ENCODE results near the gene OR10H3.
"Not testable (repeated sequence)": the region's sequence is repeated elsewhere in the genome, so short reads cannot be mapped to it uniquely, and the experiment has no call there.

The OR10H3 gene, protein sequence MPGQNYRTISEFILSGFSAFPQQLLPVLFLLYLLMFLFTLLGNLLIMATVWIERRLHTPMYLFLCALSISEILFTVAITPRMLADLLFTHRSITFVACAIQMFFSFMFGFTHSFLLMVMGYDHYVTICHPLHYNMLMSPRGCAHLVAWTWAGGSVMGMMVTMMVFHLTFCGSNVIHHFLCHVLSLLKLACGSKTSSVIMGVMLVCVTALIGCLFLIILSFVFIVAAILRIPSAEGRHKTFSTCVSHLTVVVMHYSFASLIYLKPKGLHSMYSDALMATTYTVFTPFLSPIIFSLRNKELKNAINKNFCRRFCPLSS
- 0 to 0.04 reads per million in 2 donors for total RNA-seq

DNA sequence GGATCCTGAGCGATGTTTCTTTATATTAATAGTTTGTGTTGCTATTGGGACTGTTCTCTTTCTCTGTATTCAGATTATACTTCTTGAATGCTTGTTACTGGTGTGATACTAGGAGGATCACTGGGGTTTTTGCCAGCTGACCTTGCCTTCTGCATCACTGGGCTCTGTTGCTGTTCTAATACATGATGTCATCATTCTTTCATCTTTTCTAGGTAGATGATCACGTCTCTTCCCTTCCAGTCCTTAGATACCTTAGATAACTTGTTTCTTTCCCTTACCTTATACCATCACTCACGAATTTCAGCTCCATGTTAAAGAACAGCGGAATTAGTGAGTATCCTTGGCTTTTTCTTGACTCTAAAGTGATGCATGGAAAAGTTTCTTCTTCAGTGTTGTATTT, at the start of gene OR10H3:
OR10H3 (plus strand) TSS at position 264 of the 400 bp plus-strand sequence. CDS start 3,408 bp downstream, outside the sequence.
- no peak for DNase-seq

DNA sequence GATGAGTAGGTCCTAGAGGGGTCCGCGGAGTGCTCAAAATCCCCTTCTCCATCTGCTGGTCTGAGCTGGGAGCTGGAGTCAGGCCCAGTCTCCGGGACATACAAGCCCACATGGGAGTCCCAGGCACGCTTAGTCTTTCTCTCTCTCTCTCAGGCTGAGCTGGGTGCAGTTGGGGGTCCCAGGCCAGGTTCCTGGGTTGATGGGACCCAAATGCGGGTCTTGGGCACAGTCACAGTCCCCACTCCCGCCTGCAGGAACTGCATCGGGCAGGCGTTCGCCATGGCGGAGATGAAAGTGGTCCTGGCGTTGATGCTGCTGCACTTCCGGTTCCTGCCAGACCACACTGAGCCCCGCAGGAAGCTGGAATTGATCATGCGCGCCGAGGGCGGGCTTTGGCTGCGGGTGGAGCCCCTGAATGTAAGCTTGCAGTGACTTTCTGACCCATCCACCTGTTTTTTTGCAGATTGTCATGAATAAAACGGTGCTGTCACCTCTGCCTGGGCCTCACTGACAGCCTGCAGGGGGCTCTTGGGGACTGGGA, 41.1 kb upstream of the OR10H3 start:
- no peak for DNase-seq

DNA sequence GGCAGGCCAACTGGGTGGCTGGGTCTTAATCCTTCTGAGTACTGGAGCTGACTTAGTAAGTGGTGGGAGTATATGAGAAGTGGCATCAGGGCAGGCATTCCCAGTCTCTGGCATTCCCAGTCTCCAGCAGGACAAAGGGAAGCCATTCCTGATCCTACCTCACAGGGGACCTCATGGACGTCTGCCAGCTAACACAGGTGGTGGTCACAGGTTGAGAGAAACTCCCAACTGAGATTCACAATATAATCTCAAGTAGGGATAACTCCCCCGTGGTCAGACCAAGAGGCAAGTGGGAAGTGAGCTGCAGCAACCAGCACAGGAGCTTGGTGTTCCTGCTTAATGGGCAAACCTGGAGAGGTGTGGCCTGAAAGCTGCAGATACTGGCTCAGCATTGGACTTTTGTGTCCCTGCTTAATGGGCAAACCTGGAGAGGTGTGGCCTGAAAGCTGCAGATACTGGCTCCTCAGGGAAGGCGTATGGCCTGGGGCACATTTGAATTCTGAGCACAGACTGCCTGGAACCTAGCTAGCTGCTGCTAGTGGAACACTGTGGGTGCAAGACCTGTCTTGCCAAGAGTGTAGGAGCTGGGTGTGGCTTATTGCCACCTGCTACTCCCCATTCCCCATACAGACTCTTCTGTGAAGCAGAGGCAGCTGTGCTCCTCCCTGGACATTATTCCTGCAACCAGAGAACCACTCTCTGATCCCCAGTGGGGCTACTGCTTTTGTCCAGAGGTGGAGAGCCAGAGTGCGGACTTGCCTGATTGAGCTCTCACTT, 35.8 kb upstream of the OR10H3 start:
- no peak for DNase-seq

DNA sequence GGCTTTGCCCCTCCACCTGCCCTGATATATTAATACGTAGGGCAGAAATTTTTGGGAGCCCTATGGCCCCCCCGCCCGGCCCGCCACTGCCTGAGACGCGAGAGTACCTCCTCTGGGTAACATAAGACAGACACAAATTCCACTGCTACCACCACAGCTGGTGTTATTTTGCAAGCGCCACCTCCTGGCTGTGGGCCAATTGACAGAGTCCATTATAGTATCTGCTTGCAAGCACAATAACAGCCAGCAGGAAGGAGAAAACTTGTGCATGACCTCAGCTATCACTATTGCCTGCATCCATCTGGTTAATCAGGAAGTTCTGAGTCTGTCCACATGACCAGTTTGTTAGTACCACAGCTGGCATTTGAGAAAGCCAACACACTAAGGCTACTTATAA, 35.3 kb upstream of the OR10H3 start:
- DNase-seq: no peak

DNA sequence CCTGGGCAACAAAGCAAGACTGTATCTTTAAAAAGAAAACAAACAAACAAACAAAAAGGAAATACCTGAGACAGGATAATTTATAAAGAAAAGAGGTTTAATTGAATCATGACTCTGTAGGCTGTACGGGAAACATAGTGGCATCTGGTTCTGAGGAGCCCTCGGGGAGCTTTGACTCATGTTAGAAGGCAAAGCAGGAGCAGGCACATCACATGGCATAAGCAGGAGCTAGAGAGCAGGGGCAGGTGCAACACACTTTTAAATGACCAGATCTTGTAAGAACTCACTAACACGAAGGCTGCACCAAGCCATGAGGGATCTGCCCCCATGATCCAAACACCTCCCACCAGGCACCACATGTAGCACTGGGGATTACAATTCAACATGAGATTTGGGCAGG, 23.1 kb upstream of the OR10H3 start:
- DNase-seq: no peak

DNA sequence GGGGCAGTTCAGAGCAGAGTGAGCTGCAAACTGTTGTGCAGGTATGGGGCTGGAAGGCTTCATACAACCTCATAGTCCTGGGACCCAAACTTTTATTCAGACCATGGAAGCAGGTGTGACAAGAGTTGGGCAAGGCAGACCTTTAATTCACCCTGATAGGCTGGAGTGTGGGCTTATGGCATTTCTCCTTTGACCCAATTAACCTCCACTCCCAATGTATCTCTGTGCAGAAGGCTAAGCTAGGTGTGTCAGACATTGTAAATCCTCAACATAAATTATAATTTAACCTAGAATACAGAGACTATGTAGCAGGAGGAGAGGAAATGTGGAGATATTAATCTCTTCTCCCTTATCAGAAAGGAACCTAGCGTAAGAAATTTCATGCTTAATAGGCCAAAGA, 22.1 kb upstream of the OR10H3 start:
- DNase-seq: no peak

DNA sequence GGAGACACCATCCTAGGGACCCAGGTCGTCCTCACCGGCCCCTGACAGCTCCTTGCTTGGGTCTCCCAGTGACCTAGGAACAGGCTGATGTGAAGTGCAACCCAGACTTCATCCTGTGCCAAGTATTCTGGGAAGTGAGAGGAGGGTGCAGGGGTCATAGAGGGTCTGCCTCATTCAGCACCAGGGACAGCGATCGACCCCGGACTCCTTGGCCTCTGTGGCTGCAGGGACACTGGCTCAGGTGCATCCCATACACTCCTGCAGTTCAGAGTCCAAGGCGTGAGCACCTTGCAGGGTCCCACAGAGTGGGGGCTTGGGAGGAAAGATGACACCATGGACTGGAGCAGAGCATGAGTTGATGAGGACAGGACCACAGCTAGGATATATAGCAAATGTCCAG, 20.0 kb upstream of the OR10H3 start:
- no peak for DNase-seq

DNA sequence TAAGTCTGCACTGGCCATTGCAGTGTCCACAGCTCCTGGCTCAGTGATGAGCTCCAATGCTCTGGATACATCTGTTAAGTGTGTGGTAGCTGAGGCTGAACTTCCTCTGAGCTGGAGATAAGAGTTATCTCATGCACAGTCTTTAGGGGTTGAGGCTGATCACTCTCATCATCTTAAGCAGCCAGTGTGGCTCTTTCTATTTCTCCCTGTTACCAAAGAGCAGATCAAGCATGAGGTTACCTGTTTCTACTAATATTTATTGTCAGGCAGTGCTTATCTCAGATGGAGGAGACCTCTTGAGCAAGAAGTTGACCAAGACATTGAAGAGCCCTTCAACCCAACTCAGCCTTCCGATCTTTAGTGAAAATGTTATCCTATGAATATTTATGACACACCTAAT, 16.5 kb upstream of the OR10H3 start:
- no peak for DNase-seq

DNA sequence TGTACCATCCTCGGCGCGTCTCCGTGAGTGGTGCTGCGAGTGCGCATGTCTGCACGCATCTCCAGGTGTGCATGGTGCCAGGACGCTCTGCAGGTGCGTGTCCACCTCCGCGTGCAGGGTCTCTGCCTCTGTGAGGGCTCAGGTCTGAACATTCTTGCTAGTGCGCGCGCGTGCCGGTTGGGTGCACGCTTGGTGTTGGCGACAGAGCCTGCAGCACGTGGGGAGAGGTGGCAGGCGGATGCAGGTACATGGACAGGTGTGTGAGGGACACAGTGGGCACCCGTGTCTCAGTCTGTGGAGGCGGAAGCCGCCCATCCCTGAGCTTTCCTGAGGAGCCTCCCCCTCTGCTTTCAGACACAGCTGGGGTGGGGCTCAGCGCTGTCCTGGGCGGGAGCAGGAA, 14.8 kb upstream of the OR10H3 start:
- DNase-seq: no peak

DNA sequence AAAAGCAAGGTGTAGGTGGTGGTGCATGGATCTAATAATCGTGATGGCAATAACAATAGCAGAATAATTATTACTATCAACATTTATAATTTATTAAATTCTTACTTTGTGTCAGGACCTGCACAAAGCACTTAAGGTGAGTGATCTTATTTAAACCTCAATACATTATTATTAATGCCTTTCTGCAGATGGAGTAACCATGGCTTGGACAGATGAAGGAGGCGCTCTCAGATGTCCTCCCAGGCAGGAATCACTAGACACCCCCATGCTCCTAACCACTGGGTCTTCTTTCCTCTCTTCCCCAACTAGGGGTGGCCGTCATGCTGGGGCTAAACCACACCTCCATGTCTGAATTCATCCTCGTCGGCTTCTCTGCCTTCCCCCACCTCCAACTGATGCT, 10.1 kb upstream of the OR10H3 start, which contains the start of gene OR10H2:
OR10H2 (plus strand) TSS at position 301 of the 400 bp plus-strand sequence; CDS start at position 321, 20 bp downstream.
- no peak for DNase-seq

DNA sequence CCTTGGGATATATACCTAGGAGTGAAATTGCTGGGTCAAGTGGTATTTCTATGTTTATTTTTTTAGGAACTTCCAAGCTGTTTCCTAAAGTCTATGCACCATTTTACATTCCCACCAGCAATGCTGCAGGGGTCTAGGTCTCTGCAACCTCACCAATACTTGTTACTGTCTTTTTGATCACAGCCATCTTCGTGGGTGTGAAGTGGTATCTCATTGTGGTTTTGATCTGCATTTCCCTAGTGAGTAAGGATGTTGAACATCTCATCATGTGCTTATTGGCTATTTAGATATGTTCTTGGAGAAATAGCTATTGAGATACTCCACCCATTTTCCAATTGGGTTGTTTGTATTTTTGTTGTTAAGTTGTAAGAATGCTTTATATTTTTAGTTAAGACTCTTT, 7.2 kb upstream of the OR10H3 start:
- no peak for DNase-seq

DNA sequence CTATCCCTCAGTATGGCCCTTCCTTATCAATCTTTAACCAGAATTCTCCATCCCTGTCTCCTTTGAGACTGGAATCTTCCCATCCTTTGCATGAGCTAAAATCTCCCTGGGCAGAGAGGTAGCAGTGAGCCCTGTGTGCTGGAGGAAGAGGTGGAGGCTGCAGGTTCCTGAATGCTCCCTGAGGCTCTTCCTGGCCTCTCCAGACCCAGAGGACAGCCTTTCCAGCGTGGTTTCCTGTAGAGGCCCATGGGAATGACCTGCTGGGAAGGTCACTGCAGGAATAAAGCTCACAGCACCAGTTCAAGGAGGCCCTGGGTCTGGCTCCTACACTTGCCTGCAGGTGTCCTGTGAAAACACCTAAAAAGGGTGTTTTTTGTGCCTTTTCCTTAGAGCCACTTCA, 5.4 kb upstream of the OR10H3 start:
- no peak for DNase-seq

DNA sequence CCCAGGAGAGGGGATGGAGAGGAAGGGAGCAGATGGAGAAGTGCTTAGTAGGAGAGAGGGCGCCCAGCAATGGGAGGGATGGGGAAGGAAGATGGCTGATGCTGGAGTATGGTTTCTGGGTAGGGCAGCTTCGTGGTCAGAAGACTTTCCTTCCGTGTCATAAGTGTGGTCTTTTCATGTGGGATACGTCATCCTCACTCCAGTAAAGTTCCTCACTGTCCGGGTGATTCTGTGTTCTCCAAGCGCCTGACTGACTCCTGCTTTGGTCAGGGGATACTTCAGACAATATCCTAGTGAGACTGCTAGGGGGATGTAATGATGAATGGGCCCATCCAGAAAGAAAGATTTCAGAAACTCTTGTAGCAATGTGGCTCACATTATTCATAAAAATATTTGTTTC, 3.9 kb upstream of the OR10H3 start:
- no peak for DNase-seq

DNA sequence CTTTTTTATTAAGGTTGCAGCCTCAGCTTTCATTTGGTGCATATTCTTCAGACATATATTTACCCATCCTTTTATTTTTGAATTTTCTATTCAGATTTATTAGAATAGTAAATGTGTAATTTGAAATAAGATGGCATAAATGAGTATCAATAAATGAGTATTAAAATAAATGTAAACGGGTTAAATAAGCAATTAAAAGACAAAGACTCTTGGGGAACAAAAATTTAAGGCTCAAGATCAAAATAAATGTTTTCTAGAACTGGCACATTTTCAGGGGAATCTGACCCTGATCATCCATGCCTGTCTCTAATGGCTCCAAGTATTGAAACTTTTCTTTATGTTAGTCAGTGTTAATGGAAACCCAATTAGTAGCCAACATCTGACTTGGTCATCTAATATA, 3.0 kb downstream of the OR10H3 start:
- DNase-seq: no peak

DNA sequence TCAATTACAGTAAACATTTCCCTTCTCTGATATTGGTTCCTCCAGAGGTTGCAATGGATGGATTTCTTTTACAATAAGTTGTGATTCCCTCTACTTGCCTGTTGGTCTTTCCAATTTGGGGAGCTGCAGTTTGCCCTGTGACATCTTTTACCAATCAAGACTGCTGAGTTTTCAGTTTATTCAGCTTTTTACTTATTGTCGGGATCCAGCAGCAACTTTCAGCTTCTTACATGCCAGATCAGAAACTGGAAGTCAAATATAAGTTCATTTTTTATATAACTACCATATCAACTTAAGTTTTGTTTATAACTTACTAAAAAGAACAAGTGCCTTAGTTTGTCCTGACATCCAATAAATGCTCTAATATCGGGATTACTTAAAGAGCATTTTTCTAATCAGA, 10.5 kb downstream of the OR10H3 start:
- no peak for DNase-seq

DNA sequence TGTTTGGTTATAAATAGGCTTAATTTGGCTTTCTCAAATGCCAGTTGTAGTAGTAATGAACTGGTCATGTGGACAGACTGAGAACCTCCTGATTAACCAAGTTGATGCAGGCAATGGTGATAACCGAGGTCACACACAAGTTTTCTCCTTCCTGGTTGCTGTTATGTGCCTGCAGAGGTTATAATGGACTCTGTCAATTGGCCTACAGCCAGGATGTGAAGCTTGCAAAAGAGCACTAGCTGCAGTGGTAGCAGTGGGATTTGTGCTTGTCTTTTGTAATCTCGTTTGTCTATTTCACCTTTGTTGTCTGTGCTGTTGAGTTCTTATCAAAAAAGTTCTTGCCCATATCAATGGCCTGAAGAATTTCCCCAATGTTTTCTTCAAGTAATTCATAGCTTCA, 20.6 kb downstream of the OR10H3 start:
- DNase-seq: no peak

DNA sequence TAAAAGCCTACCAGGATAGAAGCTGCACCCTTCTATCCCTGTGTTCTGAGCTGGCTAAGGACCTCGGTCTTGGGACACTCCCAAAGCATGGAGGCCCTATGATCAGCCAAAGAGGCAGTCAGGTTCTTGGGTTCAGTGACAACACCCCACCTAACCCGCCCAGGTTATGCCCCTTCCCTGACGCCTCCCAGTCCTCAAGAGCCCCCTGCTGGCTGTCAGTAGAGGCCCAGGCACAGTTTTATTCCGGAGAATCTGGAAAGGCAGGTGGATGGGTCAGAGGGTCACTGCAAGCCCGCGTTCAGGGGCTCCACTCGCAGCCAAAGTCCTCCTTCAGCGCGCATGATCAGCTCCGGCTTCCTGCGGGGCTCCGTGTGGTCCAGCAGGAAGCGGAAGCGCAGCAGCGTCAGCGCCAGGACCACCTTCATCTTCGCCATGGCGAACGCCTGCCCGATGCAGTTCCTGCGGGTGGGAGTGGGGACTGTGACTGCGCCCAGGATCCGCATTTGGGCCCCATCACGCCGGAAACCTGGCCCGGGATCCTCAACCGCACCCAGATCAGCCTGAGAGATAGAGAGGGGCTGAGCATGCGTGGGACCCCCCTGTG, 22.3 kb downstream of the OR10H3 start:
- DNase-seq: no peak

DNA sequence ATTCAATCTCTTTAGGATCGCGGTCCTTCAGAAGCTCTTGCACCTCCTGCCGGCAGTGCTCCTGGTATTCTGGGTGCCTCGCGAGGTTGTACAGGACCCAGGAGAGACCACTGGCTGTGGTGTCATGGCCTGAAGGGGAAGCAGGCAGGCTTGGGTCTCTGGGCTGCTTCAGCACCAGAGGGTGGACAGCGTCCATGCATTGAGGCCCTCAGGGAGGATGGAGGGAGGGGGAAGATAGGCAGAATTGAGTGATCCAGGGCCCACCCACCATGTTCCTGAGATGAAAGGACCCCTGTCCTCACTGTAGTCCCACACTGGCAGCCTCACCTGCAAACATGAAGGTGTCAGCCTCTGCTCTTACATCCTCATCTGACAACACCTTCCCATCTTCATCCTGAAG, 31.8 kb downstream of the OR10H3 start:
- DNase-seq: no peak

DNA sequence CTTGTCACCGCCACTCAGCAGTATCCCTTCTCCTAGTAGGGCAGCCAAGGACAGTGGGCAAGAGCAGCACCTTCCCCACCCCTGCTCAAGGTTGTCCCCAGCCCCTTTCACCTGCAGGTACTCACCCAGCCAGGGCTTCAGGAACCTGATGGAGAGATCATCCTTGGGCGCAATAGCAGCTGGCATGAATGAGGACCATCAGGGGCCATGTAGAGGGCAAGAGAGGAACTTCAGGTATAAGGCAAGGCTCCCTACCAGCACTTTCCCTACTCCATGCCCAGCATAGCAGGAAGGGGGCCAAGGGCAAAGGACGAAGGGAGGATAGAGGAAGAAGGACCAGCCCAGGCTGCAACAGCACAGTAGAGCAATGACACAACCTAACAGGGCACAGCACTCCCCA, 36.4 kb downstream of the OR10H3 start:
- not testable (repeated sequence) for DNase-seq

DNA sequence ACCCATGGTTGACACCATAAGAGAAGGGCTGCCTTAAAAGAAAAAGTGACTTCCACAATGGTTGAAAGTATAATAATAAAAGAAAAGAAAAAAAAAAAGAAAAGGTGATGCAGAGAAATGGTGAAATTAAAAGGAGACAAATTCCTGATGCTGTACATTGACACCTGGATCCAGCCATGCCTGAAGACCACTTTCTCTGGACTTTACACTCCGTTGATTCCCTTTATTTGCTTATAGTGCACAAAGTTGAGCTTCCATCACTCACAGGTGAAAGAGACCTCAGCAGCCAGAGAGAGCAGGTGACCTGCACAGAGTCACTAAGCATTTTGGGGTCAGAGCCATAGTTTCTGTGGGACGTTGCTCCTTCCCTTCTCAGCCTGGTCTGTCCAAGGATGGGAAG, 37.5 kb downstream of the OR10H3 start:
- DNase-seq: no peak

DNA sequence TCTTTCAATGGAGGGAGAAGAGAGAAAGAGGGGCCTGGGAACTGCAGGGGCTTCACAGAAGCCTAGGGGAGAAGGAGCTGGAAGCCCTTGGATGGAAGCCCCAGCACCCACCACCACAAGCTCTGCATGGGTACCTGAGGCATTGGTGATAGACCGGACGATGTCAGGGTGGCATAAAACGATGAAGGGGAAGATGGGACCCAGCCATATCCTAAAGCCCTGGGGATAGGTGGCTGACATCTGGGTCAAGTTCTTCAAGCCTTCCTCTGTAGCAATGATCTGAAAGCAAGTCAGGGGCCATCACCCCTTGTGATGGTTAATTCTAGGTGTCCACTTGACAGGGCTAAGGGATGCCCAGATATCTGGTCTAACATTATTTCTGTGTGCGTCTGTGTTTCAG, 38.5 kb downstream of the OR10H3 start:
- DNase-seq: no peak

DNA sequence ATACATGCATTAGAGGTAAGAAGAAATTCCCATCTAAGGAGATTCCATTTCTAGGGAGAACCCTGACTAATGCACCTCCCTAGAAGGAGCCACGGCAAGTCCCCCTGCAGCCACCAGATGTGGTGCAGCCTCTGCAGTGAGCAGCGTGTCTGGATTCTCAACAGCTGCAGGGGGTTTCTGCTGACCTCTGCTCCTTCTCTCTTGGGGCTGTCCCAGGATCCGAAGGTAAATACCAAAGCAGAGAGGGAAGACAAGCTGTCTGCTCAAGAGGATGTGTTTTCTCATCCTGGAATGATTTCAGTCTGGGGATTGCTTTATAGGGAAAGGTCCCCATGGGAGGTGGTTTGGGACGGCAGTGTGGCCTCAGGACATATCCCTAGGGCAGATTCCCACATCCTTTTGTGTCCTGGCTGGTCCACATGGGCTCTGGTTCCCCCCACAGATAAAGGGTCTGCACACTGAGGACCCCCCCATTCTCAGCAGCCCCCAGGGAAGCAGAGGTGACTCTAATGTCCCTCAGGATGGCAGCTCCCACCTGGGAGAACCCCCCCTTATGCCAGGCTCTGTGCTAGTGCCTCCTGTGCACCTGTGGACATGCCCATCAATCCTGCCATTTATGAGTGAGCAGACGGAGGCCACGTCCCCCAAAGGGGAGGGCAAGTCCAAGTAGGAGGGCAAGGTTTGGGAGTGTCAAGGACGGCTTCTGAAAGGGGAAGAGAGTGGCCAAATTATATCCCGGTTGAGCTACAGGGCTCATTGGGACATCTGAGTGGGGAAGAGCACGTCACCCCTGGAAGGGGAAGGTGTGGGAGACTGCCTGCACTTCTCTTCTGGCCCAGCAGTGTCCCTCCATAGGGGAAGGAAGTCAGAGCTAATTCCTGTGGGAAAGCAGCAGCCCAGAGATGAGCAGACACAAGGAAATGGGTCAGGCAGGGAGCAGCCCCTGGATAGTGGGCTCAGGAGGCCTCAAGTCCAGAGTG, 39.5 kb downstream of the OR10H3 start:
- DNase-seq: no peak
